ENCODE results near the gene SERTAD2. TPM values are rescaled to one million over a fixed set of nuclear protein-coding genes. Genes with fewer than 3 reads are reported as not detected.
A peak's percentile ranks its signal among the peaks of the same experiment; 100 is the strongest.

SERTAD2 gene
- total RNA-seq, 6 experiments from 2014 or later = 3.7 to 14.4 (median 8.4) TPM

GRCh38 chr2:64615844-64616536, 37.7 kb downstream of the SERTAD2 start:
- ATAC-seq = peak in 1 of 4 donors; percentile 20
- TF ChIP-seq CTCF (IDR thresholded peaks at IDR 0.05) = peak in 1 of 4 donors; percentile 17
- no peak for TF ChIP-seq POLR2A (IDR thresholded peaks at IDR 0.05)
- H3K27me3 ChIP-seq = no peaks in the 10 kb centered on the region
- 95% methylated on average over 4 of the region's 7 CpGs for WGBS (ENCODE audit: insufficient coverage, low coverage, low lambda C conversion rate, missing lambda C conversion rate)
- no peak overlapping the region for H3K27ac ChIP-seq
- intact Hi-C loops (cut with DNase I) = no loop called here
- DNase-seq = no peak
- H3K4me1 ChIP-seq = no peaks in the 10 kb centered on the region
- H3K9me3 ChIP-seq = no peaks in the 10 kb centered on the region
- no peaks in the 10 kb centered on the region for H3K36me3 ChIP-seq
- H3K4me3 ChIP-seq = no peak overlapping the region

DNA sequence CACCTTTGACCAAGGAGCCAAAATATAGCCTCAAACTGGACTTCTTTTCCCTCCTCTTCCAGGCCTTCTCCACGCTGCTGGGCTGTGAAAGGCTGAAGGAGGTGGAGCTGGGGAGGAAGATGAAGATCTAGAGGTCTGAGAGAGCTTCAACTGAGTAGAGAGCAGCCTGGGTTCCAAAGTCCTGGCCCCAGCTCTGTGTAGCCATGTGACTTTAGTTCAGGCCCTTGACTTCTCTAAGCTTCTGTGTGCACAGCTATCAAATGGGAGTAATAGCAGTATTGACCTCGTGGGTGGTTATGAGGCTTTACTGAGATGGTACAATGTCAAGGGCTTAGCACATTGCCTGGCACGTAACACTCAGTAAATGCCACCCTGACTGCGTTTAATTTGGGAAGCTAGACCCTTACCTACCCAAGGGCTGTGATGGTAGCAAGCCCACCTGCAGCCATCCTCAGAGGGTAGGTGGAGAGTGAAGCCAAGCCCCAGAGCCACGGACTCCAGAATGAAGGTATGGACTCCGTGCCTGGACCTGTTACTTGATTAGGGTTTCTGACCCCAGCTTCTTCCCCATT, 38.4 kb downstream of the SERTAD2 start:
- Histone ChIP-seq H3K36me3 (no peaks in the 10 kb centered on the region), H3K27me3 (no peaks in the 10 kb centered on the region), H3K27ac (no peak overlapping the region), H3K9me3 (no peaks in the 10 kb centered on the region), H3K4me1 (no peaks in the 10 kb centered on the region), H3K4me3 (no peak overlapping the region)
- 53% methylated on average over 3 of the region's 6 CpGs for WGBS (ENCODE audit: insufficient coverage, low coverage, low lambda C conversion rate, missing lambda C conversion rate)
- TF ChIP-seq CTCF (IDR thresholded peaks at IDR 0.05) = no peak
- ATAC-seq = peak in 2 of 4 donors; percentile 23 to 37
- intact Hi-C loops (cut with DNase I) = no loop called here
- DNase-seq = no peak

GRCh38 chr2:64613276-64613675, 40.4 kb downstream of the SERTAD2 start:
- Histone ChIP-seq H3K4me3 (no peak overlapping the region), H3K36me3 (no peaks in the 10 kb centered on the region), H3K27ac (no peak overlapping the region), H3K9me3 (no peaks in the 10 kb centered on the region), H3K27me3 (no peaks in the 10 kb centered on the region), H3K4me1 (peaks cover 0 to 4% (median 0%) of the 10 kb centered on the region in 4 donors)
- intact Hi-C loops (cut with DNase I) = no loop called here
- TF ChIP-seq POLR2A (IDR thresholded peaks at IDR 0.05) (no peak), CTCF (IDR thresholded peaks at IDR 0.05) (no peak)
- ATAC-seq (no peak), DNase-seq (no peak)
- WGBS (ENCODE audit: insufficient coverage, low coverage, low lambda C conversion rate, missing lambda C conversion rate) = 67% methylated on average over 7 of the region's 7 CpGs

GRCh38 chr2:64612575-64613195, 41.0 kb downstream of the SERTAD2 start:
- no peak overlapping the region for H3K27ac ChIP-seq
- TF ChIP-seq POLR2A (IDR thresholded peaks at IDR 0.05) = no peak
- no peak for TF ChIP-seq CTCF (IDR thresholded peaks at IDR 0.05)
- ATAC-seq = no peak
- no peak overlapping the region for H3K4me3 ChIP-seq
- DNase-seq = no peak
- no peaks in the 10 kb centered on the region for H3K36me3 ChIP-seq
- 76% methylated on average over 4 of the region's 5 CpGs for WGBS (ENCODE audit: insufficient coverage, low coverage, low lambda C conversion rate, missing lambda C conversion rate)
- intact Hi-C loops (cut with DNase I) = no loop called here
- no peaks in the 10 kb centered on the region for H3K27me3 ChIP-seq
- H3K4me1 ChIP-seq = peaks cover 0 to 4% (median under 1%) of the 10 kb centered on the region in 4 donors
- H3K9me3 ChIP-seq = no peaks in the 10 kb centered on the region

Measured in right lobe of liver (tissue), 6 donors.